GM23338 (cell line): Measurements from ENCODE around the gene PIGK.

ENCODE experiments used
- CREB1 ChIP-seq: fragments of 250-450 bp; sonication (Bioruptor Pico); IDR thresholded peaks from 2 replicates; pipeline ENCODE4 v1.5.0; 2020; ENCODE audit warnings: low read depth, mild to moderate bottlenecking, moderate library complexity
- CTCF ChIP-seq, 2 experiments: fragments of 200-600 bp in 1 of 2; sonication (generic) in 1 of 2; conservative IDR thresholded peaks; 2 replicates each; pipeline versions ENCODE4 v1.5.1 to v1.6.1; 2016 to 2017; ENCODE audit warnings: antibody characterized with exemption in 2 of 2, low read depth in 2 of 2, mild to moderate bottlenecking in 2 of 2, moderate library complexity in 1 of 2
- ETS1 ChIP-seq: IDR thresholded peaks from 2 replicates; pipeline ENCODE4 v1.6.1; 2016; ENCODE audit warnings: antibody characterized with exemption
- EZH2 ChIP-seq: fragments of 200-600 bp; sonication (generic); IDR thresholded peaks from one replicate; pipeline ENCODE4 v1.8.0; 2017; ENCODE audit warnings: antibody characterized with exemption, mild to moderate bottlenecking, low read depth; ENCODE audit not compliant: unreplicated experiment
- EZH2phosphoT487 ChIP-seq: fragments of 200-600 bp; sonication (generic); IDR thresholded peaks from one replicate; pipeline ENCODE4 v1.8.1; 2018; ENCODE audit warnings: antibody characterized with exemption; ENCODE audit not compliant: unreplicated experiment
- NANOG ChIP-seq: IDR thresholded peaks from 2 replicates; pipeline ENCODE4 v1.6.1; 2016; ENCODE audit warnings: antibody characterized with exemption, borderline replicate concordance
- POLR2AphosphoS5 ChIP-seq: IDR thresholded peaks from 2 replicates; pipeline ENCODE4 v1.6.1; 2016; ENCODE audit warnings: antibody characterized with exemption, low read depth
- TF ChIP-seq, protein P1 (sequence below): IDR thresholded peaks from one replicate; pipeline ENCODE4 v1.6.1; 2018; ENCODE audit warnings: antibody characterized with exemption; ENCODE audit not compliant: unreplicated experiment

DNA sequence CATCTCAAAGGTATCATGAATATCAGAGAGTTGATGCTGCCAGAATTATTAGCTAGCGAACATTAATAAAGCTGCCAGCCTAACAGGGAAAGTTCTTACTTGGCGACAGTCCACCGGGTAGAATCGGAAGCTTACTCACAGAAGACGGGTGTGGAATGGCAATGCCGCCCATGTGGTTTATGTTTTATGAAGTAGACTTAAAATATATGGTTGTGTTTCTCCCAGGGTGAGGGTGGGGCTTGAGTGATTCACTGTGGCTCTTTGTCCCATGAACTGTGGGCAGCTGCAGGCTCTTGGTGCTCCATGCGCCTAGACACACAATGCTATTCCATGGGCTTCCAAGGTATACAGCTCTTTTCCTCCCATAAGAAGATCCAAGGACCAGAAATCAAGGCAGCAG, 162.7 kb downstream of the PIGK start:
- no peak for TF ChIP-seq CTCF (conservative IDR thresholded peaks at IDR 0.05; ENCODE audit: low read depth in 2 of 2)
- no peak for TF ChIP-seq EZH2
- no peak for TF ChIP-seq POLR2AphosphoS5
- TF ChIP-seq, protein P1, sequence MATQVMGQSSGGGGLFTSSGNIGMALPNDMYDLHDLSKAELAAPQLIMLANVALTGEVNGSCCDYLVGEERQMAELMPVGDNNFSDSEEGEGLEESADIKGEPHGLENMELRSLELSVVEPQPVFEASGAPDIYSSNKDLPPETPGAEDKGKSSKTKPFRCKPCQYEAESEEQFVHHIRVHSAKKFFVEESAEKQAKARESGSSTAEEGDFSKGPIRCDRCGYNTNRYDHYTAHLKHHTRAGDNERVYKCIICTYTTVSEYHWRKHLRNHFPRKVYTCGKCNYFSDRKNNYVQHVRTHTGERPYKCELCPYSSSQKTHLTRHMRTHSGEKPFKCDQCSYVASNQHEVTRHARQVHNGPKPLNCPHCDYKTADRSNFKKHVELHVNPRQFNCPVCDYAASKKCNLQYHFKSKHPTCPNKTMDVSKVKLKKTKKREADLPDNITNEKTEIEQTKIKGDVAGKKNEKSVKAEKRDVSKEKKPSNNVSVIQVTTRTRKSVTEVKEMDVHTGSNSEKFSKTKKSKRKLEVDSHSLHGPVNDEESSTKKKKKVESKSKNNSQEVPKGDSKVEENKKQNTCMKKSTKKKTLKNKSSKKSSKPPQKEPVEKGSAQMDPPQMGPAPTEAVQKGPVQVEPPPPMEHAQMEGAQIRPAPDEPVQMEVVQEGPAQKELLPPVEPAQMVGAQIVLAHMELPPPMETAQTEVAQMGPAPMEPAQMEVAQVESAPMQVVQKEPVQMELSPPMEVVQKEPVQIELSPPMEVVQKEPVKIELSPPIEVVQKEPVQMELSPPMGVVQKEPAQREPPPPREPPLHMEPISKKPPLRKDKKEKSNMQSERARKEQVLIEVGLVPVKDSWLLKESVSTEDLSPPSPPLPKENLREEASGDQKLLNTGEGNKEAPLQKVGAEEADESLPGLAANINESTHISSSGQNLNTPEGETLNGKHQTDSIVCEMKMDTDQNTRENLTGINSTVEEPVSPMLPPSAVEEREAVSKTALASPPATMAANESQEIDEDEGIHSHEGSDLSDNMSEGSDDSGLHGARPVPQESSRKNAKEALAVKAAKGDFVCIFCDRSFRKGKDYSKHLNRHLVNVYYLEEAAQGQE, result no peak
- no peak for TF ChIP-seq ETS1
- TF ChIP-seq CREB1 (CRISPR knock-in tag), result no peak
- TF ChIP-seq NANOG, result no peak
- TF ChIP-seq EZH2phosphoT487, result no peak
